GM21786 (cell line): ENCODE measurements around the gene CCDC137.

Source experiments
- ATAC-seq: cut with Tn5 transposase; IDR thresholded peaks from one replicate; pipeline ENCODE4 v1.9.1; 2021; ENCODE audit not compliant: unreplicated experiment

CCDC137 gene

GRCh38 chr17:81700353-81701287, 34.1 kb downstream of the CCDC137 start:
- no peak for ATAC-seq

- no peak for ATAC-seq
These were observed 34.9 kb downstream of the CCDC137 start for GRCh38 chr17:81701288-81702071.

GRCh38 chr17:81702934-81703746, 36.6 kb downstream of the CCDC137 start, which contains the start of gene MRPL12:
Gene MRPL12, plus strand, starts transcription at chr17:81703367. Its CDS starts 135 bp downstream, at chr17:81703502.
- ATAC-seq, result peak; percentile 87

DNA sequence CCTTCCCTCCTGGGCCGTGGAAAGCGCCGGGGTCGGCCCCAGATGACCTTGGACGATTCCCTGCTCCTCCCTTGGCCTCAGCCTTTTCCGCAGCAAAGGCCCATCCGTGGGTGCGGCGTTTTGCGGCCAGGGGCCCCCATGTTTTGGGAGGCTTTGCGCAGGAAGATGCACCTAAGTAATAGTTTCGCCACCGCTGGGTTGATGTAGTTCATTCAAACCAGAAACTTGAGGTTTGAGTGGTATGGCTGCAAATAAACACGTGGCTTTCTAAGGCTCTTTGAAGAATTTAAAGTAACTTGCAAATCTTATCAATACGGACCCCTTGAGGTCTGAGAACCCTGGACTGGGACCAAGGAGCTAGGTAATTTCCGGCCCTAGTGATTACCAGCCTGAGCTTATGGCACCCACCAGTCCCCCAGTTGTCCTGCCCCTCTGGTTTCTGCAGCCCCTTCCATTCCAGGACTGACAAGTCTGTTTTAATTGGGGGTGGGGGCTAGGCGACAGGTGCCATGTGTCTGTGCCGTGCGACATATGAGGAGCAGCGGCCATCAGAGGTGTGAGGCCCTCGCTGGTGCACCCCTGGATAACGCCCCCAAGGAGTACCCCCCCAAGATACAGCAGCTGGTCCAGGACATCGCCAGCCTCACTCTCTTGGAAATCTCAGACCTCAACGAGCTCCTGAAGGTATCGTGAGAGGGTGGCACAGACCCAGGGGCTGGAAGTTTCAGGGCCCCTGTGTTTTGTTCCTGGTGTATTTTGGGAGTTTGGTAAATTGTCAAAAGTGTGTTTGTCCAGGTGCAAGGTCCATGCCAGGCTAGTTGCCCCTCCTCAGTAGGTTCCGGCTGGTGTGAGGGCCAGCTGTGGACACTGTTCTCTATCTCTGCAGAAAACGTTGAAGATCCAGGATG, 37.5 kb downstream of the CCDC137 start:
- ATAC-seq, result no peak

- no peak for ATAC-seq
These were observed 39.1 kb downstream of the CCDC137 start for GRCh38 chr17:81705518-81706231.

DNA sequence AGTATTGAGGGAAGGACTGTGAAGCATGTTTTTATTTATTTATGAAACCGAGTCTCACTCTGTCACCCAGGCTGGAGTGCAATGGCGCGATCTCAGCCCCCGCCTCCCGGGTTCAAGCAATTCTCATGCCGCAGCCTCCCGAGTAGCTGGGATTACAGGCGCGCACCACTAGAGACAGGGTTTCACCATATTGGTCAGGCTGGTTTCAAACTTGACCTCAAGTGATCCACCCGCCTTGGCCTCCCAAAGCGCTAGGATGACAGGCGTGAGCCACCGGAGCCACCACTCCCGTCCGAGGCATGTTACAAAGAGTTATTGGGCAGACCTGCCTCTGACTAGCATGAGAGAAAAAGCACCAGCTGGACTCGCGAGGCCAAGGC, 39.7 kb downstream of the CCDC137 start:
- no peak for ATAC-seq

DNA sequence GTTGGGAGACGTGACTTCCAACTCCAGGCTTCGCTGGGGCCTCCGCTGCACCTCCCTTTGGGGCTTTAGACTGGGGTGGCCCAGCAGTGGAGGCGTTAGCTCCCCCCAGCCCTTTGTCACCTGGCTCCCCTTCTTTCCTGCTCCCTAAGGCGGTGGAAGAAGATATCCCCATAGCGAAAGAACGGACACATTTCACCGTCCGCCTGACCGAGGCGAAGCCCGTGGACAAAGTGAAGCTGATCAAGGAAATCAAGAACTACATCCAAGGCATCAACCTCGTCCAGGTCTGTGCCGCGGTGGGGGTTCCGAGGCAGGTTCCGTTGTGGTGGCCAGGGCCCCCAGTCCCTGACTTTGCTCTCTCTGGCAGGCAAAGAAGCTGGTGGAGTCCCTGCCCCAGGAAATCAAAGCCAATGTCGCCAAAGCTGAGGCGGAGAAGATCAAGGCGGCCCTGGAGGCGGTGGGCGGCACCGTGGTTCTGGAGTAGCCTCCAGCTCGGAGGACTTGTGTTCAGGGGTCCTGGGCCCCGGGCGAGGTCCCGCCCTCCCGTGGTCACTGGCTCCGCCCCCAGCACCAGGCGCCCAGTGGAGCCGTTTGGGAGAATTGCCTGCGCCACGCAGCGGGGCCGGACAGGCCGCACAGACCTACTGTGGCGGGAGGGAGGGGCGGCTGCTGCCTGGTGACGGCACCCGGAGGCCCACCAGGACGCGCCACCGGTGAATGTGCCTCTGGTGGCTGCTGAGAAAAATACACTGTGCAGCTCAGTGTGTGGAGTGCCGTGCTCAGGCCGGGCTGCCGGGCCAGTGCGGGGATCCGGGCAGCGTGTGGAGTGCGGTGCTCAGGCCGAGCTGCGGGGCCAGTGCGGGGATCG, 40.5 kb downstream of the CCDC137 start:
- no peak for ATAC-seq

- no peak for ATAC-seq
These were observed 41.4 kb downstream of the CCDC137 start for GRCh38 chr17:81707725-81708646.

- ATAC-seq, result no peak
These were observed 42.2 kb downstream of the CCDC137 start for GRCh38 chr17:81708739-81709185.

- no peak for ATAC-seq
These were observed 44.2 kb downstream of the CCDC137 start for GRCh38 chr17:81710514-81711308.

DNA sequence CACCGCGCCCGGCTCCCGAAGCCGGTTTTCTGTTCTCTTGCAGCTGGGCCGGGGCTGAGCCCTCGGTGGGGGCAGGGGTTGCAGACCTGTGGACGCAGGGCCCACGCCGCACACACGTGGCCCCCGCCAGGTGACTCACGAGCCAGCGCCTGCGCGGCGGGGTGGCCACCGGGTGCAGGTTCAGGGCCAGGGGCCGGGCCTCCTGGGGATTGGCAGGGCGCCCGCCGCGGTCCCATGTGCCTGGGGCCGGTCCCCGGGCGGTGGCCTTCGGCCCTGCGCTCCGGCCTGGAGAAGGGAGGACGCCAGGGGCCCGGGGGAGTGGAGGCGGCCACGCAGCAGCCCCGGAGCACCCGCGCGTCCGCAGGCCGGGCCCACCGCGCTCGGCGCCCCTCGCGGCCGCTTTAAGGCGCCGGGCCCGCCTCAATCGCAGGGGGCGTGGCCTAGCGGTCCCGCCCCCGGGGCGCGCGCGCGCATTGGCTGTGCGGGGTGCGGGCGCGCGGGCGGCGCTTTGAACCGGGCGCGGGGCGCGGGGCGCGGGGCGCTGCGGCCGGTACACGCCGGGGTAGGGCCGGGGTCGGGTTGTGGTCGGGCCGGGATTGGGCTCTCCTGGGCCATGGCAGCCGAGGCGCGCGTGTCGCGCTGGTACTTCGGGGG, 45.4 kb downstream of the CCDC137 start, which contains the start of gene SLC25A10:
SLC25A10 (plus strand) TSS at position 471 of the 654 bp plus-strand sequence; CDS start at position 614, 143 bp downstream.
- peak; percentile 60 for ATAC-seq

GRCh38 chr17:81712468-81713003, 46.0 kb downstream of the CCDC137 start:
- peak; percentile 13 for ATAC-seq

- no peak for ATAC-seq
These were observed 46.5 kb downstream of the CCDC137 start for GRCh38 chr17:81713004-81713555.

GRCh38 chr17:81713556-81714411, 47.2 kb downstream of the CCDC137 start:
- ATAC-seq, result no peak
